ENCODE measurements around the gene LSAMP. TPM values are rescaled to one million over a fixed set of nuclear protein-coding genes. Genes with fewer than 3 reads are reported as not detected.

LSAMP gene
- total RNA-seq, 1 experiment from 2014 or later = not detected

DNA sequence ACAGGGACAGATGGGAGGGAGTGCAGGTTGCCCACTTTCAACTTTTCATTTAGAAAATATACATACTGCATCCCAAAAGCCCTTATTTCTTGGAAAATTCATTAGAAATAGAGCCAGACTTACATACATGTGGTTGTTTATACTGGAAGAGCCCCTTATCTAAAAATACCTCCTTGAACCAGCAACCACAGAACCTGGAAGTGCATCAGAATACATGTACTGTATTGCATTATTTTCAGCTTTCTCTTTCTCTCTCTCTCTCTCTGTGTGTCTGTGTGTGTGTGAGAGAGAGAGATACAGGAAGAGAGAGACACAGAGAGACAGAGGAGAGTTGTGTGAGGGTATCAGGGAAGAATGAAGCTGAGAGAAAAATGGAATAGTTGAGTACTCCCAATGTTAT lies 29.5 kb upstream of the LSAMP start:
- no peaks in the 10 kb centered on the region for H3K4me1 Mint-ChIP-seq (ENCODE audit: insufficient read depth, unreplicated experiment)
- H3K4me3 Mint-ChIP-seq (ENCODE audit: unreplicated experiment) = no peak overlapping the region
- no peak for DNase-seq (ENCODE audit: unreplicated experiment)
- H3K27ac Mint-ChIP-seq (ENCODE audit: low read depth, unreplicated experiment) = no peak overlapping the region
- ChIA-PET POLR2A (no interaction called here), CTCF (no interaction called here)
- H3K27me3 Mint-ChIP-seq (ENCODE audit: insufficient read depth, unreplicated experiment) = no peaks in the 10 kb centered on the region
- H3K36me3 Mint-ChIP-seq (ENCODE audit: insufficient read depth, unreplicated experiment) = no peaks in the 10 kb centered on the region
- H3K9me3 Mint-ChIP-seq (ENCODE audit: unreplicated experiment) = peaks cover 13% of the 10 kb centered on the region
- intact Hi-C loops (cut with micrococcal nuclease) = no loop called here
- TF ChIP-seq, protein P1, sequence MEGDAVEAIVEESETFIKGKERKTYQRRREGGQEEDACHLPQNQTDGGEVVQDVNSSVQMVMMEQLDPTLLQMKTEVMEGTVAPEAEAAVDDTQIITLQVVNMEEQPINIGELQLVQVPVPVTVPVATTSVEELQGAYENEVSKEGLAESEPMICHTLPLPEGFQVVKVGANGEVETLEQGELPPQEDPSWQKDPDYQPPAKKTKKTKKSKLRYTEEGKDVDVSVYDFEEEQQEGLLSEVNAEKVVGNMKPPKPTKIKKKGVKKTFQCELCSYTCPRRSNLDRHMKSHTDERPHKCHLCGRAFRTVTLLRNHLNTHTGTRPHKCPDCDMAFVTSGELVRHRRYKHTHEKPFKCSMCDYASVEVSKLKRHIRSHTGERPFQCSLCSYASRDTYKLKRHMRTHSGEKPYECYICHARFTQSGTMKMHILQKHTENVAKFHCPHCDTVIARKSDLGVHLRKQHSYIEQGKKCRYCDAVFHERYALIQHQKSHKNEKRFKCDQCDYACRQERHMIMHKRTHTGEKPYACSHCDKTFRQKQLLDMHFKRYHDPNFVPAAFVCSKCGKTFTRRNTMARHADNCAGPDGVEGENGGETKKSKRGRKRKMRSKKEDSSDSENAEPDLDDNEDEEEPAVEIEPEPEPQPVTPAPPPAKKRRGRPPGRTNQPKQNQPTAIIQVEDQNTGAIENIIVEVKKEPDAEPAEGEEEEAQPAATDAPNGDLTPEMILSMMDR (IDR thresholded peaks at IDR 0.05; ENCODE audit: unreplicated experiment) = no peak
- BruUV-seq (replicated peaks) = no TSS peak

DNA sequence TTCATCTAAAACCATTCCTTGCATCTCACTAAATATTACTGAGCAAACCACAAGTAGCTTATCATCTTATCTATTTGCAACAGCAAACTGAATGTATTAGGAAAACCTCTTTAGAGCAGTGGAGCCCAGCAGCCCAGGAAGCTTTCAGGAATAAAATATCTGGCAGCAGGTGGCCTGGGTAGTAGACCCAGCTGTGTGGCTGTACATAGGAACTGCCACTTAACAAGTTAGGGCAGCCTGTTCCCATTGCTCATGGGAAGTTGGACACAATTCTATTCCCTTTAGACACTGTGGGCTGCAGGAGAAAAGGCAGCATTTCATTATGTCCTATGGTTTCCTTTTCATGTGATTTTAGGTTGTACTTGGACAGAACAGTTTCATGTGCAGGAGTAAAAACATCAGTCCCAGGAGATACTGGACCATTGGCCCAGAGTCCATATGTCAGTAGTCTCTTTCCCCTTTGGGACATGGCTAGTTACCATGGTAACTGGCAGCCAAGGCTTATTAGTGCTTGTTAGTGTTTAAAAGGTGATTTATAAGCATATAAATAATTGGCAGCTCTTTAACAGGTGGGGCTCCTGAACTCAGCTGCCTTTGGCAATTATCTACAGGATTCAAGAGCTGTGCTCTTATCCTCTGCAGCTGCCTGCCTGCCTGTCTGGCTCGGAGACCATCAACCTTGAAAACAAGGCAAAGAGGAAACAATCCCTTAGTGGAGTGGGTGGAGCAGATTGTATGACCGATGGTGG lies 28.9 kb upstream of the LSAMP start:
- no peaks in the 10 kb centered on the region for H3K27me3 Mint-ChIP-seq (ENCODE audit: insufficient read depth, unreplicated experiment)
- intact Hi-C loops (cut with micrococcal nuclease) = no loop called here
- H3K9me3 Mint-ChIP-seq (ENCODE audit: unreplicated experiment) = peaks cover 10% of the 10 kb centered on the region
- H3K27ac Mint-ChIP-seq (ENCODE audit: low read depth, unreplicated experiment) = no peak overlapping the region
- ChIA-PET POLR2A (no interaction called here), CTCF (interaction anchor here (0.8 kb wide), 1 partner anchor 24 kb away, joined by 4 read pairs; no protein-coding TSS in a partner anchor)
- no TSS peak for BruUV-seq (replicated peaks)
- H3K4me1 Mint-ChIP-seq (ENCODE audit: insufficient read depth, unreplicated experiment) = no peaks in the 10 kb centered on the region
- DNase-seq (ENCODE audit: unreplicated experiment) = no peak
- H3K4me3 Mint-ChIP-seq (ENCODE audit: unreplicated experiment) = no peak overlapping the region
- TF ChIP-seq, protein P1 (IDR thresholded peaks at IDR 0.05; ENCODE audit: unreplicated experiment) = no peak
- H3K36me3 Mint-ChIP-seq (ENCODE audit: insufficient read depth, unreplicated experiment) = no peaks in the 10 kb centered on the region

DNA sequence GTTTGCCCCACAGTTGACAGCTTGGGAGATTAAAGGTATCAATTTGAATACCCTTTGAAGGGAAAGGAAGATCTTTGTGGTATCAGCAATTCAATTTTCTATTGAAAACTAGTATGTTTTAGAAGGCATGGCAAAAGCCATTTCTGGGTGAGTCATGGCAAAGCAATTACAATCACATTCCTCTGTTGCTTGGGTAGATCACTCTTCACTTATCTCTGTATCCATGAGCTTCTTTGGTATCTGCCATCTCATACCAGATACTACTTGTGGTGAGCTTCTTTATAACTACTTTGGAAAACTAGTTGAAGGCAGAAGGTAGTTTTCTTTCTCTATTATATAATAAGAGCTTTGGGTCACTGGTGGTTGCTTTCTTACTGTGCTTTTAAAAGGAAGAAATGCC lies 28.3 kb upstream of the LSAMP start:
- intact Hi-C loops (cut with micrococcal nuclease) = no loop called here
- DNase-seq (ENCODE audit: unreplicated experiment) = no peak
- no peaks in the 10 kb centered on the region for H3K36me3 Mint-ChIP-seq (ENCODE audit: insufficient read depth, unreplicated experiment)
- ChIA-PET CTCF (interaction anchor here (0.8 kb wide), 1 partner anchor 24 kb away, joined by 4 read pairs; no protein-coding TSS in a partner anchor), POLR2A (no interaction called here)
- BruUV-seq (replicated peaks) = no TSS peak
- no peaks in the 10 kb centered on the region for H3K27me3 Mint-ChIP-seq (ENCODE audit: insufficient read depth, unreplicated experiment)
- H3K4me1 Mint-ChIP-seq (ENCODE audit: insufficient read depth, unreplicated experiment) = no peaks in the 10 kb centered on the region
- H3K4me3 Mint-ChIP-seq (ENCODE audit: unreplicated experiment) = no peak overlapping the region
- TF ChIP-seq, protein P1 (IDR thresholded peaks at IDR 0.05; ENCODE audit: unreplicated experiment) = no peak
- peaks cover 10% of the 10 kb centered on the region for H3K9me3 Mint-ChIP-seq (ENCODE audit: unreplicated experiment)
- H3K27ac Mint-ChIP-seq (ENCODE audit: low read depth, unreplicated experiment) = no peak overlapping the region

DNA sequence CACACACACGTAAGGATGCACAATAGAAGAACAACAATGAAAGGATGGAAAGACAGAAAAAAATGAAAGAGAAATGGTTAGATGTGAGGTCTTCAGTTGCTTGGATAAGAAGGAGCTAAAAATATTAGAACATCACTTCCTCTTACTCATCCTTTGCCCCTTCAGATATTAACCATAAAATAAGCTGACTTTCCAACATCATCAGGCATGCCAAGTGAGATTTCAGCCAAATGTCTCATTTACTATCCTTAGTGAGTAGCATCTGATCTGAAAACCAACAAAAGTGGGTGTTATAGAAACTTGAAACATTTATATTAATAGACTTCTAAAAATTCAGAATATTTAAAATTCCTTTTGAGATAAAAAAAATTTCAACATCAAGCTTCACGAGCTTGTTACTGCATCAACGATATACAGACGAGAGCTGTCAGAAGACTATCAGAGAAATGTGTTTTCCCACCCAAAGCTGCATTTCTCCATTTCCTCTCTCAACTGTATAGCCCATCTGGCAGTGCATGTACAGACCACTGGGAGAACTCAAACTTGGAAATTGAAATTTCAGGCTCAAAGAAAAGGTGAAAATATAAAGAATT lies 25.4 kb upstream of the LSAMP start:
- Mint-ChIP-seq H3K36me3 (ENCODE audit: insufficient read depth, unreplicated experiment) (no peaks in the 10 kb centered on the region), H3K9me3 (ENCODE audit: unreplicated experiment) (no peaks in the 10 kb centered on the region), H3K27me3 (ENCODE audit: insufficient read depth, unreplicated experiment) (no peaks in the 10 kb centered on the region), H3K27ac (ENCODE audit: low read depth, unreplicated experiment) (no peak overlapping the region), H3K4me1 (ENCODE audit: insufficient read depth, unreplicated experiment) (no peaks in the 10 kb centered on the region), H3K4me3 (ENCODE audit: unreplicated experiment) (no peak overlapping the region)
- POLR2A ChIA-PET = no interaction called here
- DNase-seq (ENCODE audit: unreplicated experiment) = no peak
- TF ChIP-seq, protein P1 (IDR thresholded peaks at IDR 0.05; ENCODE audit: unreplicated experiment) = no peak
- intact Hi-C loops (cut with micrococcal nuclease) = no loop called here
- no TSS peak for BruUV-seq (replicated peaks)
- CTCF ChIA-PET = interaction anchor here (0.6 to 0.7 kb wide), 3 partner anchors 232 to 1883 kb away, joined by 3 to 4 read pairs (median 3); no protein-coding TSS in a partner anchor

Measured in MCF 10A (cell line).